ENCODE measurements around the gene PGS1. TPM values are rescaled to one million over a fixed set of nuclear protein-coding genes. Genes with fewer than 3 reads are reported as not detected.
A peak's percentile ranks its signal among the peaks of the same experiment; 100 is the strongest.

The PGS1 gene
- total and polyA plus RNA-seq, 8 donors: 11.2 to 22.7 (median 14.8) TPM

GRCh38 chr17:78368348-78368747, 10.1 kb upstream of the PGS1 start:
- DNase-seq (peak in 2 of 6 donors; percentile 40 to 62), ATAC-seq (peak in 3 of 4 donors; percentile 7 to 61 (median 36))
- intact Hi-C loops (cut with DNase I): no loop called here

GRCh38 chr17:78368854-78369495, 9.5 kb upstream of the PGS1 start:
- Histone ChIP-seq H3K9me3 (no peaks in the 10 kb centered on the region), H3K4me3 (no peak overlapping the region), H3K27me3 (no peaks in the 10 kb centered on the region), H3K27ac (no peak overlapping the region), H3K4me1 (no peaks in the 10 kb centered on the region), H3K36me3 (no peaks in the 10 kb centered on the region)
- DNase-seq: no peak
- intact Hi-C loops (cut with DNase I): no loop called here
- no peak for ATAC-seq
- WGBS, 2 donors: 89 to 94% methylated on average over 8 of the region's 8 CpGs
- FAIRE-seq: no peak
- TF ChIP-seq, protein P1, sequence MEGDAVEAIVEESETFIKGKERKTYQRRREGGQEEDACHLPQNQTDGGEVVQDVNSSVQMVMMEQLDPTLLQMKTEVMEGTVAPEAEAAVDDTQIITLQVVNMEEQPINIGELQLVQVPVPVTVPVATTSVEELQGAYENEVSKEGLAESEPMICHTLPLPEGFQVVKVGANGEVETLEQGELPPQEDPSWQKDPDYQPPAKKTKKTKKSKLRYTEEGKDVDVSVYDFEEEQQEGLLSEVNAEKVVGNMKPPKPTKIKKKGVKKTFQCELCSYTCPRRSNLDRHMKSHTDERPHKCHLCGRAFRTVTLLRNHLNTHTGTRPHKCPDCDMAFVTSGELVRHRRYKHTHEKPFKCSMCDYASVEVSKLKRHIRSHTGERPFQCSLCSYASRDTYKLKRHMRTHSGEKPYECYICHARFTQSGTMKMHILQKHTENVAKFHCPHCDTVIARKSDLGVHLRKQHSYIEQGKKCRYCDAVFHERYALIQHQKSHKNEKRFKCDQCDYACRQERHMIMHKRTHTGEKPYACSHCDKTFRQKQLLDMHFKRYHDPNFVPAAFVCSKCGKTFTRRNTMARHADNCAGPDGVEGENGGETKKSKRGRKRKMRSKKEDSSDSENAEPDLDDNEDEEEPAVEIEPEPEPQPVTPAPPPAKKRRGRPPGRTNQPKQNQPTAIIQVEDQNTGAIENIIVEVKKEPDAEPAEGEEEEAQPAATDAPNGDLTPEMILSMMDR (IDR thresholded peaks at IDR 0.05): no peak

More at GRCh38 chr17:78368348-78368747, 10.1 kb upstream of the PGS1 start:
- Histone ChIP-seq H3K36me3 (no peaks in the 10 kb centered on the region), H3K4me1 (no peaks in the 10 kb centered on the region), H3K9me3 (no peaks in the 10 kb centered on the region), H3K4me3 (no peak overlapping the region), H3K27me3 (no peaks in the 10 kb centered on the region), H3K27ac (no peak overlapping the region)
- WGBS, 2 donors: 37 to 38% methylated on average over 4 to 6 of the region's 6 CpGs
- TF ChIP-seq, protein P1 (IDR thresholded peaks at IDR 0.05): no peak
- FAIRE-seq: no peak

- Histone ChIP-seq H3K4me3 (no peak overlapping the region), H3K4me1 (no peaks in the 10 kb centered on the region), H3K36me3 (no peaks in the 10 kb centered on the region), H3K27me3 (no peaks in the 10 kb centered on the region), H3K27ac (no peak overlapping the region), H3K9me3 (no peaks in the 10 kb centered on the region)
- WGBS, 2 donors: 49 to 64% methylated on average over 13 of the region's 13 CpGs
- intact Hi-C loops (cut with DNase I): no loop called here
- FAIRE-seq: no peak
- DNase-seq: no peak
- TF ChIP-seq, protein P1 (IDR thresholded peaks at IDR 0.05): no peak
- ATAC-seq: no peak
These were observed 8.6 kb upstream of the PGS1 start for GRCh38 chr17:78369791-78370381.

DNA sequence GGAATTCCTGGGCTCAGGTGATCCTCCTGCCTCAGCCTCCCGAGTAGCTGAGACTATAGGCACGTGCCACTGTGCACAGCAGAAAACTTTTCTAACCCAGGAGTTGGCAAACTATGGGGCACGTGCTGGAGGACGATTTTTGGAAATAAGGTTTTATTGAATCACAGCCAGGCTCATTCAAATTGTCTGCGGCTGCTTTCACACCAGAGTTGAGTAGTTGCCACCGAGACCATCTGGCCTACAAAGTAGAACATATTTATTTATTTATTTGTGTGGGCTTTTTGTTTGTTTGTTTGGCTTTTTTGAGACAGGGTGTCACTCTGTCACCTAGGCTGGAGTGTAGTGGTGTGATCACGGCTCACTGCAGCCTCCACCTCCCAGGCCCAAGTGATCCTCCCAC, 7.4 kb upstream of the PGS1 start:
- Histone ChIP-seq H3K4me3 (no peak overlapping the region), H3K36me3 (no peaks in the 10 kb centered on the region), H3K27ac (no peak overlapping the region), H3K4me1 (peaks cover 0 to 2% (median 0%) of the 10 kb centered on the region in 3 donors), H3K9me3 (no peaks in the 10 kb centered on the region), H3K27me3 (no peaks in the 10 kb centered on the region)
- intact Hi-C loops (cut with DNase I): no loop called here
- TF ChIP-seq, protein P1 (IDR thresholded peaks at IDR 0.05): no peak
- ATAC-seq (no peak), DNase-seq (no peak), FAIRE-seq (no peak)
- 74 to 82% methylated on average over 7 of the region's 7 CpGs for WGBS, 2 donors

GRCh38 chr17:78372841-78373240, 5.6 kb upstream of the PGS1 start:
- DNase-seq: no peak
- Histone ChIP-seq H3K36me3 (no peaks in the 10 kb centered on the region), H3K27me3 (no peaks in the 10 kb centered on the region), H3K4me1 (peaks cover 0 to 4% (median 0%) of the 10 kb centered on the region in 3 donors), H3K27ac (no peak overlapping the region), H3K9me3 (no peaks in the 10 kb centered on the region), H3K4me3 (no peak overlapping the region)
- ATAC-seq: no peak
- intact Hi-C loops (cut with DNase I): no loop called here
- TF ChIP-seq, protein P1 (IDR thresholded peaks at IDR 0.05): no peak
- WGBS, 2 donors: 57 to 62% methylated on average over 5 of the region's 5 CpGs
- FAIRE-seq: no peak

Measured in pancreas (tissue), 10 donors.